ENCODE data around the gene ABI2. TPM values are rescaled to one million over a fixed set of nuclear protein-coding genes. Genes with fewer than 3 reads are reported as not detected.

The ABI2 gene
- total RNA-seq, 1 donor from 2014 or later, result 101 TPM

DNA sequence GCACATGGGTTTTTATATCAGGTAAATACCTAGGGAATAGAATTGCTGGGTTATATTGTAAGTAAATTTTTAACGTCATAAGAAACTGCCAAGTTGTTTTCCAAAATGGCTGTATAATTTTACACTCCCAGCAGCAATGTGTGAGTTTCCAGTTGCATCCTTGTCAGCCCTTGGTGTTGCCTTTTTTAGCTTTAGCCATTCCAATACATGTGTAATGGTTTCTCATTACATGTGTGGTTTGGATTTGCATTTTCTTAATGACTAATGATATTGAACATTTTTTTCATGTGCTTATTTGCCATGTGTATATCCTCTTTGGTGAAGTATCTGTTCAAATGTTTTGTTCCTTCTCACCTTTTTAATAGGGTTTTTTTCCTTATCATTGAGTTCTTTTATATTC lies 70.8 kb downstream of the ABI2 start:
- TF ChIP-seq, protein P1, sequence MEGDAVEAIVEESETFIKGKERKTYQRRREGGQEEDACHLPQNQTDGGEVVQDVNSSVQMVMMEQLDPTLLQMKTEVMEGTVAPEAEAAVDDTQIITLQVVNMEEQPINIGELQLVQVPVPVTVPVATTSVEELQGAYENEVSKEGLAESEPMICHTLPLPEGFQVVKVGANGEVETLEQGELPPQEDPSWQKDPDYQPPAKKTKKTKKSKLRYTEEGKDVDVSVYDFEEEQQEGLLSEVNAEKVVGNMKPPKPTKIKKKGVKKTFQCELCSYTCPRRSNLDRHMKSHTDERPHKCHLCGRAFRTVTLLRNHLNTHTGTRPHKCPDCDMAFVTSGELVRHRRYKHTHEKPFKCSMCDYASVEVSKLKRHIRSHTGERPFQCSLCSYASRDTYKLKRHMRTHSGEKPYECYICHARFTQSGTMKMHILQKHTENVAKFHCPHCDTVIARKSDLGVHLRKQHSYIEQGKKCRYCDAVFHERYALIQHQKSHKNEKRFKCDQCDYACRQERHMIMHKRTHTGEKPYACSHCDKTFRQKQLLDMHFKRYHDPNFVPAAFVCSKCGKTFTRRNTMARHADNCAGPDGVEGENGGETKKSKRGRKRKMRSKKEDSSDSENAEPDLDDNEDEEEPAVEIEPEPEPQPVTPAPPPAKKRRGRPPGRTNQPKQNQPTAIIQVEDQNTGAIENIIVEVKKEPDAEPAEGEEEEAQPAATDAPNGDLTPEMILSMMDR (IDR thresholded peaks at IDR 0.05; ENCODE audit: partially characterized antibody, unreplicated experiment), result no peak
- no peak overlapping the region for H3K27ac Mint-ChIP-seq (ENCODE audit: unreplicated experiment)
- peaks cover 8% of the 10 kb centered on the region for H3K36me3 Mint-ChIP-seq (ENCODE audit: unreplicated experiment)
- peaks cover 2% of the 10 kb centered on the region for H3K9me3 Mint-ChIP-seq (ENCODE audit: unreplicated experiment)
- H3K4me3 Mint-ChIP-seq (ENCODE audit: unreplicated experiment), result no peak overlapping the region
- H3K4me1 Mint-ChIP-seq (ENCODE audit: low read depth, unreplicated experiment), result peaks cover 3% of the 10 kb centered on the region
- H3K27me3 Mint-ChIP-seq (ENCODE audit: unreplicated experiment), result no peaks in the 10 kb centered on the region
- no peak for DNase-seq

- DNase-seq, result no peak
- peaks cover 8% of the 10 kb centered on the region for H3K36me3 Mint-ChIP-seq (ENCODE audit: unreplicated experiment)
- H3K4me3 Mint-ChIP-seq (ENCODE audit: unreplicated experiment), result no peak overlapping the region
- no peak overlapping the region for H3K27ac Mint-ChIP-seq (ENCODE audit: unreplicated experiment)
- TF ChIP-seq, protein P1 (IDR thresholded peaks at IDR 0.05; ENCODE audit: partially characterized antibody, unreplicated experiment), result no peak
- H3K4me1 Mint-ChIP-seq (ENCODE audit: low read depth, unreplicated experiment), result peaks cover 3% of the 10 kb centered on the region
- peaks cover 3% of the 10 kb centered on the region for H3K27me3 Mint-ChIP-seq (ENCODE audit: unreplicated experiment)
- peaks cover 3% of the 10 kb centered on the region for H3K9me3 Mint-ChIP-seq (ENCODE audit: unreplicated experiment)
Measured at GRCh38 chr2:203400805-203401585, 72.8 kb downstream of the ABI2 start.

GRCh38 chr2:203404996-203405395 lies 76.8 kb downstream of the ABI2 start:
- Mint-ChIP-seq H3K9me3 (ENCODE audit: unreplicated experiment) (peaks cover 3% of the 10 kb centered on the region), H3K4me1 (ENCODE audit: low read depth, unreplicated experiment) (no peaks in the 10 kb centered on the region), H3K36me3 (ENCODE audit: unreplicated experiment) (no peaks in the 10 kb centered on the region), H3K27me3 (ENCODE audit: unreplicated experiment) (peaks cover 3% of the 10 kb centered on the region), H3K4me3 (ENCODE audit: unreplicated experiment) (no peak overlapping the region), H3K27ac (ENCODE audit: unreplicated experiment) (no peak overlapping the region)
- no peak for DNase-seq
- TF ChIP-seq, protein P1 (IDR thresholded peaks at IDR 0.05; ENCODE audit: partially characterized antibody, unreplicated experiment), result no peak

- H3K36me3 Mint-ChIP-seq (ENCODE audit: unreplicated experiment), result no peaks in the 10 kb centered on the region
- H3K4me1 Mint-ChIP-seq (ENCODE audit: low read depth, unreplicated experiment), result no peaks in the 10 kb centered on the region
- peaks cover 3% of the 10 kb centered on the region for H3K9me3 Mint-ChIP-seq (ENCODE audit: unreplicated experiment)
- no peak for DNase-seq
- H3K4me3 Mint-ChIP-seq (ENCODE audit: unreplicated experiment), result no peak overlapping the region
- no peak overlapping the region for H3K27ac Mint-ChIP-seq (ENCODE audit: unreplicated experiment)
- TF ChIP-seq, protein P1 (IDR thresholded peaks at IDR 0.05; ENCODE audit: partially characterized antibody, unreplicated experiment), result no peak
- H3K27me3 Mint-ChIP-seq (ENCODE audit: unreplicated experiment), result peaks cover 3% of the 10 kb centered on the region
Measured at GRCh38 chr2:203407496-203407895, 79.3 kb downstream of the ABI2 start.

DNA sequence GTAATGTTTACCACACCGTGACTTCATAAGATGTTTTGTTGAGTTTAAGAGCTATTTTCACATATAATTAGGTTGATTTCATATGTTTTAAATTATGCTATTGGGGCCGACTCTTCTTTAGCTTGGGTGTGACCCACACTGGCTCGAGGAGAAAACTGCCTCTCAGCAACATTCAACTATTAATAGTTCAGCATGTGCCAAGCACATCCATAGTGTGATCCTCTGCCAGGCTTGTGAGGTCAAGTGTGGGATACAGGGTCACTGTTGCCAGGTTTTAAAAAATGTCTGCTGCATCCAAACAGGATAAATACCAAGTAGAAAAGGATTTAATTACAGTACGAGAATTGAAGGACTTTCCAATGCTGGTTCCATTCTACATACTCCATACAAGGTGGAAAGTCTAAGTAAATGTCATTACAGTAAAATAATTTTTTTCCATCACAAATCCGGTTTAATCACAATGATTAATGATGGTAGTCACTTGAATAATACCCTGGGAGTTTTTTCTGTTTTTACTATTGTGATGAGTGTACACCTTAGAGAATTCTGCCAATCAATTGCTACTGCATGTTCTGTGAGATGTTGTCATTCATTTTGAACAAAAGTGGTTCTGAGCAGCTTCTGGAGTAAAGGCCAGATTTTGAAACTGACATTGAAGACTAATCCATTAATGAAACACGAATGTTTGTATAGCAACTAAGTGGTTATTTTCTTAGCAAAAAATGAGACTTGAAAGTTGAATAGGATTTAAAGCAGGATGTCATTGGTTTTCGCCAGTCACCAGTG lies 84.5 kb downstream of the ABI2 start:
- peaks cover 5% of the 10 kb centered on the region for H3K36me3 Mint-ChIP-seq (ENCODE audit: unreplicated experiment)
- no peaks in the 10 kb centered on the region for H3K9me3 Mint-ChIP-seq (ENCODE audit: unreplicated experiment)
- H3K27ac Mint-ChIP-seq (ENCODE audit: unreplicated experiment), result no peak overlapping the region
- H3K4me3 Mint-ChIP-seq (ENCODE audit: unreplicated experiment), result no peak overlapping the region
- H3K27me3 Mint-ChIP-seq (ENCODE audit: unreplicated experiment), result no peaks in the 10 kb centered on the region
- no peaks in the 10 kb centered on the region for H3K4me1 Mint-ChIP-seq (ENCODE audit: low read depth, unreplicated experiment)
- TF ChIP-seq, protein P1 (IDR thresholded peaks at IDR 0.05; ENCODE audit: partially characterized antibody, unreplicated experiment), result no peak
- no peak for DNase-seq

All from glutamatergic neuron (in vitro differentiated cells).